Tibial nerve (tissue), 4 donors: ENCODE data around the gene CYTIP.

ENCODE experiments used
- EP300 ChIP-seq, 2 donors: sonication (generic); formaldehyde crosslinking; IDR thresholded peaks; one replicate each; pipeline ENCODE4 v1.6.1; 2017; ENCODE audit warnings: antibody characterized with exemption in 2 of 2, mild to moderate bottlenecking in 1 of 2
- POLR2A ChIP-seq, 2 donors: fragments of 450-650 bp; IDR thresholded peaks; one replicate each; pipeline ENCODE4 v1.6.1; 2017; ENCODE audit warnings: antibody characterized with exemption in 2 of 2, mild to moderate bottlenecking in 2 of 2, moderate library complexity in 2 of 2
- TF ChIP-seq, protein P1 (sequence below), 5 experiments: fragments of 200-600 bp in 3 of 5; fragments of 450-650 bp in 2 of 5; sonication (generic) in 3 of 5; IDR thresholded peaks; one replicate each; pipeline ENCODE4 v1.5.1; 2016 to 2019; ENCODE audit warnings: antibody characterized with exemption in 5 of 5, mild to moderate bottlenecking in 3 of 5, moderate library complexity in 2 of 5

DNA sequence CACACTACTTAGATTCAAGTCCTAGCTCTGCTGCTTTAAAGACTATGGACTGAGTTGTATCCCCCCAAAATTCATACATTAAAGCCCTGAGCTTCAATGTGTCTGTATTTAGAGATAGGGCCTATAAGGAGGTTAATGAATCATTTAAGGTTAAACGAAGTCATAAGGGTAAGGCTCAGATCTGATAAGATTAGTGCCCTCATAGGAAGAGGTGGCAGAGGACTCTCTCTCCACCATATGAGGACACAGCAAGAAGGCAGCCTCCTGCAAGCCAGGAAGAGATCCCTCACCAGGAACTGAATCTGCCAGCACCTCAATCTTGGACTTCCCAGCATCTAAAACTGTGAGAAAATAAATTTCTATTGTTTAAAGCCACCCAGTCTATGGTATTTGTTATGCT lies 3.1 kb upstream of the CYTIP start:
- TF ChIP-seq, protein P1, sequence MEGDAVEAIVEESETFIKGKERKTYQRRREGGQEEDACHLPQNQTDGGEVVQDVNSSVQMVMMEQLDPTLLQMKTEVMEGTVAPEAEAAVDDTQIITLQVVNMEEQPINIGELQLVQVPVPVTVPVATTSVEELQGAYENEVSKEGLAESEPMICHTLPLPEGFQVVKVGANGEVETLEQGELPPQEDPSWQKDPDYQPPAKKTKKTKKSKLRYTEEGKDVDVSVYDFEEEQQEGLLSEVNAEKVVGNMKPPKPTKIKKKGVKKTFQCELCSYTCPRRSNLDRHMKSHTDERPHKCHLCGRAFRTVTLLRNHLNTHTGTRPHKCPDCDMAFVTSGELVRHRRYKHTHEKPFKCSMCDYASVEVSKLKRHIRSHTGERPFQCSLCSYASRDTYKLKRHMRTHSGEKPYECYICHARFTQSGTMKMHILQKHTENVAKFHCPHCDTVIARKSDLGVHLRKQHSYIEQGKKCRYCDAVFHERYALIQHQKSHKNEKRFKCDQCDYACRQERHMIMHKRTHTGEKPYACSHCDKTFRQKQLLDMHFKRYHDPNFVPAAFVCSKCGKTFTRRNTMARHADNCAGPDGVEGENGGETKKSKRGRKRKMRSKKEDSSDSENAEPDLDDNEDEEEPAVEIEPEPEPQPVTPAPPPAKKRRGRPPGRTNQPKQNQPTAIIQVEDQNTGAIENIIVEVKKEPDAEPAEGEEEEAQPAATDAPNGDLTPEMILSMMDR (IDR thresholded peaks at IDR 0.05), result no peak
- TF ChIP-seq POLR2A (IDR thresholded peaks at IDR 0.05), result no peak
- TF ChIP-seq EP300 (IDR thresholded peaks at IDR 0.05), result no peak
